ENCODE results near the gene ZNF652.

GRCh38 chr17:49381793-49382192 is 19.7 kb upstream of the ZNF652 start:
- TF ChIP-seq EP300 (IDR thresholded peaks at IDR 0.05), result no peak
- TF ChIP-seq, protein P1, sequence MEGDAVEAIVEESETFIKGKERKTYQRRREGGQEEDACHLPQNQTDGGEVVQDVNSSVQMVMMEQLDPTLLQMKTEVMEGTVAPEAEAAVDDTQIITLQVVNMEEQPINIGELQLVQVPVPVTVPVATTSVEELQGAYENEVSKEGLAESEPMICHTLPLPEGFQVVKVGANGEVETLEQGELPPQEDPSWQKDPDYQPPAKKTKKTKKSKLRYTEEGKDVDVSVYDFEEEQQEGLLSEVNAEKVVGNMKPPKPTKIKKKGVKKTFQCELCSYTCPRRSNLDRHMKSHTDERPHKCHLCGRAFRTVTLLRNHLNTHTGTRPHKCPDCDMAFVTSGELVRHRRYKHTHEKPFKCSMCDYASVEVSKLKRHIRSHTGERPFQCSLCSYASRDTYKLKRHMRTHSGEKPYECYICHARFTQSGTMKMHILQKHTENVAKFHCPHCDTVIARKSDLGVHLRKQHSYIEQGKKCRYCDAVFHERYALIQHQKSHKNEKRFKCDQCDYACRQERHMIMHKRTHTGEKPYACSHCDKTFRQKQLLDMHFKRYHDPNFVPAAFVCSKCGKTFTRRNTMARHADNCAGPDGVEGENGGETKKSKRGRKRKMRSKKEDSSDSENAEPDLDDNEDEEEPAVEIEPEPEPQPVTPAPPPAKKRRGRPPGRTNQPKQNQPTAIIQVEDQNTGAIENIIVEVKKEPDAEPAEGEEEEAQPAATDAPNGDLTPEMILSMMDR (IDR thresholded peaks at IDR 0.05), result no peak
- no peak for TF ChIP-seq POLR2AphosphoS5 (IDR thresholded peaks at IDR 0.05)
